K562 (cell line): ENCODE measurements around the gene CLCF1. TPM values are rescaled to one million over a fixed set of nuclear protein-coding genes. Genes with fewer than 3 reads are reported as not detected.

Experiments used
- BCL6 ChIP-seq: fragments of 250-450 bp; sonication (Bioruptor Pico); IDR thresholded peaks from 2 replicates; pipeline ENCODE4 v1.4.0; 2020
- BRF1 ChIP-seq: IDR thresholded peaks from 3 replicates; pipeline ENCODE4 v1.6.1; 2011; ENCODE audit warnings: borderline replicate concordance, mild to moderate bottlenecking; ENCODE audit not compliant: insufficient read length; ENCODE audit errors: extremely low read depth
- DDX20 ChIP-seq: fragments of 450-650 bp; IDR thresholded peaks from 2 replicates; pipeline ENCODE4 v1.6.1; 2016; ENCODE audit warnings: missing genetic modification characterization, low read depth, mild to moderate bottlenecking, missing compliant biosample characterization, moderate library complexity
- E2F3 ChIP-seq: fragments of 250-450 bp; sonication (Bioruptor Pico); IDR thresholded peaks from 2 replicates; pipeline ENCODE4 v1.4.0; 2020; ENCODE audit warnings: mild to moderate bottlenecking
- FUS ChIP-seq: fragments of 200-400 bp; formaldehyde crosslinking; optimal IDR thresholded peaks from 2 replicates; pipeline ENCODE3; 2017; ENCODE audit warnings: low read depth, low read length
- HDGF ChIP-seq: fragments of 450-650 bp; IDR thresholded peaks from 2 replicates; pipeline ENCODE4 v1.6.1; 2016
- ILK ChIP-seq: fragments of 450-650 bp; IDR thresholded peaks from 2 replicates; pipeline ENCODE4 v1.6.1; 2016; ENCODE audit warnings: missing genetic modification characterization, low read depth, mild to moderate bottlenecking, missing compliant biosample characterization, moderate library complexity, borderline replicate concordance
- NUFIP1 ChIP-seq: fragments of 450-650 bp; IDR thresholded peaks from 2 replicates; pipeline ENCODE4 v1.6.1; 2018; ENCODE audit not compliant: partially characterized antibody
- PHF20 ChIP-seq: fragments of 450-650 bp; IDR thresholded peaks from 2 replicates; pipeline ENCODE4 v1.6.1; 2018; ENCODE audit not compliant: partially characterized antibody
- POLR2H ChIP-seq: IDR thresholded peaks from 2 replicates; pipeline ENCODE4 v1.6.1; 2016; ENCODE audit warnings: missing genetic modification characterization, low read depth, mild to moderate bottlenecking, control low read depth, missing compliant biosample characterization, moderate library complexity
- PRPF4 ChIP-seq: fragments of 200-400 bp; formaldehyde crosslinking; IDR thresholded peaks from one replicate; pipeline ENCODE4 v1.6.1; 2017; ENCODE audit warnings: low read length, low read depth, mild to moderate bottlenecking; ENCODE audit not compliant: insufficient read depth, poor library complexity, severe bottlenecking
- RBM25 ChIP-seq: fragments of 200-400 bp; formaldehyde crosslinking; IDR thresholded peaks from 2 replicates; pipeline ENCODE4 v1.6.1; 2018; ENCODE audit warnings: low read length, low read depth, moderate library complexity; ENCODE audit not compliant: severe bottlenecking
- RCOR1 ChIP-seq, 2 experiments: IDR thresholded peaks; 2 replicates each; pipeline ENCODE4 v1.6.1; 2012; ENCODE audit warnings: low read depth in 2 of 2, low read length in 2 of 2, borderline replicate concordance in 1 of 2, improper control_type of control experiment in 1 of 2
- SMARCB1 ChIP-seq: IDR thresholded peaks from 2 replicates; pipeline ENCODE4 v1.6.1; 2011; ENCODE audit warnings: improper control_type of control experiment, low read depth; ENCODE audit not compliant: insufficient read length
- SOX6 ChIP-seq: fragments of 450-650 bp; IDR thresholded peaks from 2 replicates; pipeline ENCODE4 v1.6.1; 2014; ENCODE audit warnings: mild to moderate bottlenecking
- SPI1 ChIP-seq: IDR thresholded peaks from 2 replicates; pipeline ENCODE4 v1.6.1; 2011; ENCODE audit warnings: low read depth, low read length, control low read depth, borderline replicate concordance
- ZBTB1 ChIP-seq: sonication (generic); formaldehyde crosslinking; IDR thresholded peaks from 2 replicates; pipeline ENCODE4 v1.8.1; 2023; ENCODE audit warnings: missing genetic modification reagents, low read depth, mild to moderate bottlenecking, borderline replicate concordance
- ZNF140 ChIP-seq: fragments of 250-450 bp; sonication (Bioruptor Pico); IDR thresholded peaks from 2 replicates; pipeline ENCODE4 v1.8.0; 2021; ENCODE audit warnings: moderate library complexity, mild to moderate bottlenecking, inconsistent platforms
- ZNF583 ChIP-seq: fragments of 250-450 bp; sonication (Bioruptor Pico); IDR thresholded peaks from 2 replicates; pipeline ENCODE4 v1.4.0; 2020
- ZNF717 ChIP-seq: fragments of 250-450 bp; sonication (Bioruptor Pico); IDR thresholded peaks from 2 replicates; pipeline ENCODE4 v1.5.0; 2021
- polyA plus RNA-seq, 8 experiments: library from polyadenylated mRNA; depleted of rRNA in 4 of 8; stranded (reverse) in 5 of 8; unstranded in 3 of 8; fragments of >200 nt; fragmentation: Nextera tagmentation in 2 of 8; fragmentation: Illumina TruSeq in 1 of 8; extraction: Ambion mirVana in 2 of 8; extraction: Trizol in 1 of 8; gene quantifications; 2 replicates each; pipeline versions ENCODE4 v1.2.1 to v1.2.3, GENCODE V29; 2011 to 2014; ENCODE audit warnings: inconsistent platforms in 1 of 8, missing spikeins in 1 of 8
- total RNA-seq, 7 experiments: library from RNA; depleted of rRNA in 6 of 7; stranded (reverse); fragments of >200 nt in 6 of 7; fragmentation: Illumina TruSeq in 2 of 7; extraction: Trizol in 2 of 7; gene quantifications; 2 replicates each; pipeline versions ENCODE4 v1.2.1 to v1.2.3, GENCODE V29; 2011 to 2021; ENCODE audit warnings: low replicate concordance in 1 of 7
- TF ChIP-seq, protein P1 (sequence below): fragments of 250-450 bp; sonication (Bioruptor Pico); IDR thresholded peaks from 2 replicates; pipeline ENCODE4 v1.5.0; 2021; ENCODE audit warnings: mild to moderate bottlenecking, borderline replicate concordance
- TF ChIP-seq, protein P2 (sequence below), 2 experiments: IDR thresholded peaks; 2 replicates each; pipeline ENCODE4 v1.6.1; 2012; ENCODE audit warnings: improper control_type of control experiment in 2 of 2, low read depth in 2 of 2, low read length in 2 of 2, borderline replicate concordance in 1 of 2
- TF ChIP-seq, protein P3 (sequence below): fragments of 450-650 bp; formaldehyde crosslinking; IDR thresholded peaks from 2 replicates; pipeline ENCODE4 v1.4.0; 2020; ENCODE audit warnings: mild to moderate bottlenecking, moderate library complexity

Gene CLCF1
- total and polyA plus RNA-seq, 9 of the 15 experiments (the other 6 are each of a cell fraction or from before 2014, with no cell fraction given): 0.49 to 5.8 (median 3.0) TPM

DNA sequence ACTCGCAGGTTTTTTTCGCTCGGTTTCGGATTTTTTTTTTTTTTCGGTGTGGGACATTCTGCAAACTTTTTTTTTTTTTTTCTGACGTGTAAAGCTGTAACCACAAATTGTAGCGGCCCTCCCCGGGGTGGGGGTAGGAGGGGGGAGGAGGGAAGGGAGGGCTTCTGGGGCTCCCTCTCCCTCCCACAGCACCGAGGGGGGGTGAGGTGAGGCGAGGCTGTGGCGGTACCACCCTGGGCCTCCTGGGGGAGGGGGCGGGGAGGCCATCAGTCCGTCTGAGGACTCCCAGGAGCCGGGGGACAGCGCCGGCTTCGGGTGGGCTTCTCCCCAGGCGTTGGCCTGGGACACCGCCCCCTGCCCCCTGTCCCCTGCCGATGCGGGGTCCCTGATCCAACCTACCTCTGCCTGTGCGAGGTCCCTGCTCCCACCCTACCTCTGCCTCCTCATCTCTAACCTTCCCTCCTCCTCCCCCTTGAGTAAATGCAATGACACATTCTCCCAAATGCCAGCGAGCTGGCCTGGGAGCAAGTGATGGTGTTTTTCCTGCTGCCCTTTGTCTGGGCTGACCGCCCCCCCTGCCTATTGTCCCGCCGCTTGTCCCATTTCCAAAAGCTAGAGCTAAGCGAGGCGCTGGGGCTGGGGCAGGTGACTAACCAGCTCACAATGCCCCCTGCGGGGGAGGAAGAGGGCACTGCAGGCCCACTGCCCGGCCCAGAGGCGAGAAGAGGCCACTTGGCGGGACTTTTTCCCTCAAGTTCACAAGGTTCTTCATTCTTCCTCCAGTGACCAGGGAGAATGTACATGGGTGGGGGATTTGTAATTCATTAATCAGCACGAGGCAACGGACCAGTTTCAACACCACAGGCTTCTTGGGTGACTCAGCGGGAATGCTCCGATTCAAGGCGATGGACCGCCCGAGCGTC, 511 bp upstream of the CLCF1 start (continued):
- no peak for TF ChIP-seq ZBTB1
- no peak for TF ChIP-seq PRPF4
- no peak for TF ChIP-seq SPI1
- no peak for TF ChIP-seq FUS
- TF ChIP-seq, protein P1, sequence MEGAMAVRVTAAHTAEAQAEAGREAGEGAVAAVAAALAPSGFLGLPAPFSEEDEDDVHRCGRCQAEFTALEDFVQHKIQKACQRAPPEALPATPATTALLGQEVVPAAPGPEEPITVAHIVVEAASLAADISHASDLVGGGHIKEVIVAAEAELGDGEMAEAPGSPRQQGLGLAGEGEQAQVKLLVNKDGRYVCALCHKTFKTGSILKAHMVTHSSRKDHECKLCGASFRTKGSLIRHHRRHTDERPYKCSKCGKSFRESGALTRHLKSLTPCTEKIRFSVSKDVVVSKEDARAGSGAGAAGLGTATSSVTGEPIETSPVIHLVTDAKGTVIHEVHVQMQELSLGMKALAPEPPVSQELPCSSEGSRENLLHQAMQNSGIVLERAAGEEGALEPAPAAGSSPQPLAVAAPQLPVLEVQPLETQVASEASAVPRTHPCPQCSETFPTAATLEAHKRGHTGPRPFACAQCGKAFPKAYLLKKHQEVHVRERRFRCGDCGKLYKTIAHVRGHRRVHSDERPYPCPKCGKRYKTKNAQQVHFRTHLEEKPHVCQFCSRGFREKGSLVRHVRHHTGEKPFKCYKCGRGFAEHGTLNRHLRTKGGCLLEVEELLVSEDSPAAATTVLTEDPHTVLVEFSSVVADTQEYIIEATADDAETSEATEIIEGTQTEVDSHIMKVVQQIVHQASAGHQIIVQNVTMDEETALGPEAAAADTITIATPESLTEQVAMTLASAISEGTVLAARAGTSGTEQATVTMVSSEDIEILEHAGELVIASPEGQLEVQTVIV (CRISPR knock-in tag): no peak
- no peak for TF ChIP-seq POLR2H
- TF ChIP-seq, protein P2, sequence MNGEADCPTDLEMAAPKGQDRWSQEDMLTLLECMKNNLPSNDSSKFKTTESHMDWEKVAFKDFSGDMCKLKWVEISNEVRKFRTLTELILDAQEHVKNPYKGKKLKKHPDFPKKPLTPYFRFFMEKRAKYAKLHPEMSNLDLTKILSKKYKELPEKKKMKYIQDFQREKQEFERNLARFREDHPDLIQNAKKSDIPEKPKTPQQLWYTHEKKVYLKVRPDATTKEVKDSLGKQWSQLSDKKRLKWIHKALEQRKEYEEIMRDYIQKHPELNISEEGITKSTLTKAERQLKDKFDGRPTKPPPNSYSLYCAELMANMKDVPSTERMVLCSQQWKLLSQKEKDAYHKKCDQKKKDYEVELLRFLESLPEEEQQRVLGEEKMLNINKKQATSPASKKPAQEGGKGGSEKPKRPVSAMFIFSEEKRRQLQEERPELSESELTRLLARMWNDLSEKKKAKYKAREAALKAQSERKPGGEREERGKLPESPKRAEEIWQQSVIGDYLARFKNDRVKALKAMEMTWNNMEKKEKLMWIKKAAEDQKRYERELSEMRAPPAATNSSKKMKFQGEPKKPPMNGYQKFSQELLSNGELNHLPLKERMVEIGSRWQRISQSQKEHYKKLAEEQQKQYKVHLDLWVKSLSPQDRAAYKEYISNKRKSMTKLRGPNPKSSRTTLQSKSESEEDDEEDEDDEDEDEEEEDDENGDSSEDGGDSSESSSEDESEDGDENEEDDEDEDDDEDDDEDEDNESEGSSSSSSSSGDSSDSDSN (IDR thresholded peaks at IDR 0.05; ENCODE audit: borderline replicate concordance in 1 of 2, low read depth in 2 of 2, low read length in 2 of 2): no peak
- TF ChIP-seq BCL6 (CRISPR knock-in tag): no peak
- peak; percentile 70 for TF ChIP-seq HDGF
- TF ChIP-seq, protein P3, sequence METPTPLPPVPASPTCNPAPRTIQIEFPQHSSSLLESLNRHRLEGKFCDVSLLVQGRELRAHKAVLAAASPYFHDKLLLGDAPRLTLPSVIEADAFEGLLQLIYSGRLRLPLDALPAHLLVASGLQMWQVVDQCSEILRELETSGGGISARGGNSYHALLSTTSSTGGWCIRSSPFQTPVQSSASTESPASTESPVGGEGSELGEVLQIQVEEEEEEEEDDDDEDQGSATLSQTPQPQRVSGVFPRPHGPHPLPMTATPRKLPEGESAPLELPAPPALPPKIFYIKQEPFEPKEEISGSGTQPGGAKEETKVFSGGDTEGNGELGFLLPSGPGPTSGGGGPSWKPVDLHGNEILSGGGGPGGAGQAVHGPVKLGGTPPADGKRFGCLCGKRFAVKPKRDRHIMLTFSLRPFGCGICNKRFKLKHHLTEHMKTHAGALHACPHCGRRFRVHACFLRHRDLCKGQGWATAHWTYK (CRISPR knock-in tag): no peak
- TF ChIP-seq DDX20 (tag): no peak
- TF ChIP-seq ZNF140 (CRISPR knock-in tag): no peak
- no peak; a peak in 1 of 4 replicates for TF ChIP-seq RCOR1 (IDR thresholded peaks at IDR 0.05; ENCODE audit: borderline replicate concordance in 1 of 2, low read depth in 2 of 2, low read length in 2 of 2)
- TF ChIP-seq SMARCB1: no peak
- no peak for TF ChIP-seq RBM25
- peak; percentile 66 for TF ChIP-seq SOX6
- TF ChIP-seq ZNF583 (CRISPR knock-in tag): no peak
- TF ChIP-seq NUFIP1: no peak
- TF ChIP-seq ZNF717 (CRISPR knock-in tag): no peak
- no peak for TF ChIP-seq BRF1
- TF ChIP-seq PHF20: no peak
- TF ChIP-seq E2F3 (CRISPR knock-in tag): no peak; the same call in 1 of the 2 replicates
- no peak for TF ChIP-seq ILK
